ENCODE results near the gene UNC13B.
A peak's percentile ranks its signal among the peaks of the same experiment; 100 is the strongest.

UNC13B gene

GRCh38 chr9:35277628-35278359 lies 116.0 kb downstream of the UNC13B start:
- DNase-seq (ENCODE audit: low read depth): peak; percentile 42
- no peak for TF ChIP-seq CTCF (IDR thresholded peaks at IDR 0.05; ENCODE audit: insufficient read depth, low read depth, low read length, missing control alignments)
- H3K4me3 ChIP-seq (ENCODE audit: low read length): no peak overlapping the region

GRCh38 chr9:35279946-35280345 lies 118.1 kb downstream of the UNC13B start:
- H3K4me3 ChIP-seq (ENCODE audit: low read length): no peak overlapping the region
- no peak for TF ChIP-seq CTCF (IDR thresholded peaks at IDR 0.05; ENCODE audit: insufficient read depth, low read depth, low read length, missing control alignments)
- DNase-seq (ENCODE audit: low read depth): no peak

- H3K4me3 ChIP-seq (ENCODE audit: low read length): no peak overlapping the region
- TF ChIP-seq CTCF (IDR thresholded peaks at IDR 0.05; ENCODE audit: insufficient read depth, low read depth, low read length, missing control alignments): no peak
- no peak for DNase-seq (ENCODE audit: low read depth)
Observed at GRCh38 chr9:35280399-35280798, 118.6 kb downstream of the UNC13B start.

GRCh38 chr9:35285731-35286130 lies 123.9 kb downstream of the UNC13B start:
- H3K4me3 ChIP-seq (ENCODE audit: low read length): no peak overlapping the region
- TF ChIP-seq CTCF (IDR thresholded peaks at IDR 0.05; ENCODE audit: insufficient read depth, low read depth, low read length, missing control alignments): no peak
- DNase-seq (ENCODE audit: low read depth): no peak

GRCh38 chr9:35286381-35286780 lies 124.6 kb downstream of the UNC13B start:
- TF ChIP-seq CTCF (IDR thresholded peaks at IDR 0.05; ENCODE audit: insufficient read depth, low read depth, low read length, missing control alignments): no peak
- no peak for DNase-seq (ENCODE audit: low read depth)
- no peak overlapping the region for H3K4me3 ChIP-seq (ENCODE audit: low read length)

GRCh38 chr9:35287987-35288632 lies 126.3 kb downstream of the UNC13B start:
- TF ChIP-seq CTCF (IDR thresholded peaks at IDR 0.05; ENCODE audit: insufficient read depth, low read depth, low read length, missing control alignments): no peak
- no peak overlapping the region for H3K4me3 ChIP-seq (ENCODE audit: low read length)
- DNase-seq (ENCODE audit: low read depth): peak; percentile 66

All from epithelial cell of esophagus (primary cell).